HG03571 (cell line): ENCODE results near the gene GINS1.

ENCODE experiments used
- ATAC-seq: cut with Tn5 transposase; IDR thresholded peaks from one replicate; pipeline ENCODE4 v1.9.1; 2021; ENCODE audit not compliant: unreplicated experiment

The GINS1 gene

GRCh38 chr20:25491446-25492038 lies 84.1 kb downstream of the GINS1 start:
- no peak for ATAC-seq

DNA sequence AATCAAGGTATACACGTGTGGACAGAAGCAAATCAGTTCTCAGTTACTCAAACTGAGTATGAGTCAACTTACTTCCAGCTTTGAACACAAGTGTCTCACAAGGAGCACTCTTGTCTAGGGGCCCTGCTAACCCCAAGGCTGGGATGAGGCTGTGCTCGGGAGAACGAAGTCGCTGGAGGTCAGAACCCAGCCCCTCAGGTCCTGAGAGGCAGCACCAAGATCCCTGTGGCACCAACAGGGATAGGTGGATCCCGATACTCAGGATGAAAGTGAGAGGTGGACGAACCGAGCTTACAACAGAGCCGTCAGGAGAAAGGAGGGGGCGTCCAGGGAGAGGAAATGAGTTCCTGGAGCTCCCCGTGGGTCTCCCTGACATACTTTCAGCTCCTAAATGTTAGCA lies 85.7 kb downstream of the GINS1 start:
- ATAC-seq: no peak

GRCh38 chr20:25493748-25494505 lies 86.5 kb downstream of the GINS1 start:
- no peak for ATAC-seq

DNA sequence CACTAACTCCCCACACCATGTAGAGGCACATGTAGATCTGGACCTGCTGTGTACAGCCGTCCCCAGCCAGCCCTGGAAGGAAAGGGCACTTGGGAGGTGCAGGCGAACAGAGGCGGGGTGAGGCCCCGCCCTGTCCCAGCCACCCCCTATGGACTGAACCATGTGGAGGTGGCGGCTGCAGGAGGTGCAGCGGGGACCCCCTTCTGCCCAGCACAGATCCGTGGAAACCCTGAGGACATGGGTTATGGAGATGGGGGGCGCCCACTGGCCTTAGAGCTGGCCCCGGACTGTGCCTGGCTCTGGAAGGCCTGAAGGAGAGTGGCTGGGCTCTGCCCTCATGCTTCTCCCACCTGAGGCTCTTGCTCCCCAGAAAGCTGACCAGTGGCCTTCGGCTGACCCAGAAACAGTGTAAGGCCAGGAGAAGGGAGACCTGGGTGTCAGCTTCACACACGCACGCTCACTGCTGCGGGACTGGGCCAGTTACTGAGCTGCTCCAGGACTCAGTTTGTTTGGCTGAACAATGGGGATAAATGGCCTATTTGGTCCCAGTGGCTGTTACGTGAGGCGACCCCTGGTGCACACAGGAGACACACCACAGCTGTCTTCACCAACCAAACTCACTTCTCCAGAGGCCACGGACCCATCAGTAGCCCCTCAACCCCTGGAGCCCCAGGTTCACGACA lies 87.2 kb downstream of the GINS1 start:
- no peak for ATAC-seq

DNA sequence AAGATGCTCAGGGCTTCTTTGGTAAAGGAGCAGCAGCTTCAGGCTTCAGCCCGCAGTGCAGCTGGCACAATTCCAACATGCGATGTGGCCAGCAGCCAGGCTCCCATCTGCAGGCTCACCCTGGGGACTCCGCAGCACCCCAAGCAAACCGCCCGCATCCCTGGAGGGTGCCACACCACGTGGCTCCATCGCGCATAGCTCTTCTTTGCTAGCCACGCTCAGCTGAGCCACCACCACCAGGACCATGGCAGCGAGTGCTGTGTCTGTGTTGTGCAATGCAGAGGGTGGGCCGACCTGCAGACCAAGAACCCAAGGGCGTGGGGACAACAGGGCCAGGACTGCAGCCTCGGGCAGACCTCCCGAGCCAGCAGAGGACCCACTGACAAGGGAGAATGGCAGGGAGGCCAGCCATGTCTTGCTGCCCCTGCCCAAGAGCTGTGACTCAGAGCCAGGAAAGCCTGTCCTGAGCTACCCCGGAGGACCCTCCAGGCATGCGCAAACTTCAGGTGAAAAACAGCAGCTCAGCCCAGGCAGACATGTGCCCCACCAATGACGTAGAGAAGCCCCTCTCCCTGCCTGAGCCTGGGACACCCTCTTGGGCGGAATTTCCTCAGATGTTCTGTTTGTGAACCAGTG lies 87.8 kb downstream of the GINS1 start:
- no peak for ATAC-seq

DNA sequence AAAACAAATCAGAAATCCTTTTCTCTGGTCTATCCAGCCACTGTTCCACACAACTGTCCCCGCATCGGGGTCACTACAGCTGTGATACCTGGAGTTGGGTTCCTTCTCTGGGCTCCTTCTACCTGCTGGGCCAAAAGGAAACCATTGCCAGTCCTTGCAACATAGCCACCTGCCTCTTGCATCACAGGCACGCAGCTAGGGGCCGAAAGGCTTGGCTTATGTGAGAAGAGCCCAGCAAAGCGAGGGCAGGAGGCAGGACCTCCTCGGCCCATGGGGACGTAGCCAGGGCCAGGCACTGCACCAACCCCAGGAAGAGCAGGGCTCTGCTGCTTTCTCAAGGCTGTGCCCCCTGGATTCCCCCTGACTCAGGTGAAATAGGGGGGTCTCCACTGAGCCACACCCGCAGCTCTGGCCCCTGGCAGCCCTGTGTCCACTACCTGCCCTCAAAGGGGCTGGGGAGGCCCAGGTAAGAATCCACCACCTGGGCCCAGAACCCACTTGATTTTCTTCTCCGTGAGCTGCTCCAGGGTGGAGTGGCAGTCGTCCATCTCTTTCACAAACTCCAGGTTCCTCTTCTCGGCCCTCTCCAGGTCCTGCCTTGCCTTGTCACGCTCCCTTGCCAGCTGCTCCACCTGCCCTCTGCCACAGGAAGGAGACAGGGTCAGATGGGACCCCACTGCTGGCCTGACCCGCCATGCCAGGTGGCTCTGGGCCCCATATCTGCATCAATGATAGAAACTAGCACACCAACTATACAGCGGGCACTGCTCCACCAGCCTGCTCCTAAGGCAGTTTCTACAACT lies 88.9 kb downstream of the GINS1 start:
- ATAC-seq: no peak

DNA sequence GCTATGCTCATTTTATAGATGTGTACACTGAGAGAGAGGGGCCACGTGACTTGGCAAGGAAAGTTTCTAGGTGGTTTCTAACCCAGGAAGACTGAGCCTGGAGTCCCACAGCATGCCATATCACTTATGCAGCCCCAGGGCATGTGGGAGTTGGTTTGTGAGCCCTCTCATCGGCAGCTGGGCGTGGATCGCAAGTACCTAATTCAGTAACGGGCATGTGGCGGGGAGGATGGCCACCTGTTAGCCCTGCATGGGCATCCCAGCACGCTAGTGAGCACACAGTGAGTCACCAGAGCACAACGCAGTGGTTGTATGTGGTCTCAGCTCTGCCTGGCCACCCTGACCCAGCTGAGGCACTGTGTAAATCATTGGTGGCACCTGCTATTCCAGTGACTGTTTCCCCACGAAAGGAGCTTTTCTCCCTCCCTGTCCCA lies 89.5 kb downstream of the GINS1 start:
- no peak for ATAC-seq

- no peak for ATAC-seq
Measured at GRCh38 chr20:25497586-25498279, 90.3 kb downstream of the GINS1 start.
